ENCODE measurements around the gene MFRP.

- no peak for TF ChIP-seq CTCF (IDR thresholded peaks at IDR 0.05)
- no peak for TF ChIP-seq POLR2A (IDR thresholded peaks at IDR 0.05)
Observed at GRCh38 chr11:119319700-119320239, 26.7 kb downstream of the MFRP start.
